PC-3 (cell line): ENCODE measurements around the gene SYCN. TPM values are rescaled to one million over a fixed set of nuclear protein-coding genes. Genes with fewer than 3 reads are reported as not detected.

Experiments used
- ATAC-seq: fragments of 200-7000 bp; cut with Tn5 transposase; 2 replicates; pipeline ENCODE4 v1.9.1; 2020; ENCODE audit warnings: mild to moderate bottlenecking, moderate library complexity
- BruUV-seq: library from RNA; stranded (reverse); fragments of 400-500 nt; replicated peaks from 2 replicates; lab custom pipeline; 2021; lab: Mats Ljungman, UMichigan
- CTCF ChIA-PET: fragments of 300-600 bp; sonication (Branson Sonifier 250); formaldehyde crosslinking; loops from one replicate; lab custom pipeline; 2022; ENCODE audit warnings: antibody characterized with exemption; lab: Charles Lee
- POLR2A ChIA-PET: fragments of 300-600 bp; sonication (Branson Sonifier 250); formaldehyde crosslinking; loops from one replicate; lab custom pipeline; 2022; ENCODE audit warnings: antibody characterized with exemption; ENCODE audit not compliant: unreplicated experiment; lab: Charles Lee
- DNase-seq: peaks from one replicate; pipeline ENCODE4 v3.0.0-alpha.2; 2015
- H2AFZ ChIP-seq: fragments of 300-600 bp; sonication (generic); 2 replicates; pipeline ENCODE4 v1.6.0; 2016; ENCODE audit warnings: antibody characterized with exemption, low read length
- H3F3A ChIP-seq: fragments of 300-600 bp; sonication (generic); one replicate; pipeline ENCODE4 v1.6.0; 2017; ENCODE audit warnings: antibody characterized with exemption, low read length, control low read depth, mild to moderate bottlenecking; ENCODE audit not compliant: unreplicated experiment
- H3K27ac ChIP-seq: fragments of 300-600 bp; sonication (generic); 2 replicates; pipeline ENCODE4 v1.5.1; 2016; ENCODE audit warnings: mild to moderate bottlenecking, low read length
- H3K27me3 ChIP-seq: fragments of 300-600 bp; sonication (generic); 2 replicates; pipeline ENCODE4 v1.6.1; 2016; ENCODE audit warnings: low read length, mixed read lengths
- H3K36me3 ChIP-seq: fragments of 300-600 bp; sonication (generic); 2 replicates; pipeline ENCODE4 v1.6.1; 2016; ENCODE audit warnings: low read depth, mixed run types, low read length, mixed read lengths
- H3K4me1 ChIP-seq: fragments of 300-600 bp; sonication (generic); 2 replicates; pipeline ENCODE4 v1.5.1; 2016; ENCODE audit warnings: low read length; ENCODE audit not compliant: insufficient read depth
- H3K4me2 ChIP-seq: fragments of 300-600 bp; sonication (generic); 2 replicates; pipeline ENCODE4 v1.6.0; 2016; ENCODE audit warnings: low read length
- H3K4me3 ChIP-seq: fragments of 300-600 bp; sonication (generic); 2 replicates; pipeline ENCODE4 v1.5.1; 2016; ENCODE audit warnings: mild to moderate bottlenecking, low read length, mixed read lengths
- H3K79me2 ChIP-seq: fragments of 300-600 bp; sonication (generic); 2 replicates; pipeline ENCODE4 v1.6.1; 2017; ENCODE audit warnings: low read length, mixed read lengths
- H3K9ac ChIP-seq: fragments of 300-600 bp; sonication (generic); 2 replicates; pipeline ENCODE4 v1.6.0; 2016; ENCODE audit warnings: mild to moderate bottlenecking, low read length
- H3K9me2 ChIP-seq: fragments of 300-600 bp; sonication (generic); replicated peaks from 2 replicates; pipeline ENCODE4 v1.6.1; 2016; ENCODE audit warnings: mixed run types, low read length, mixed read lengths
- H3K9me3 ChIP-seq: fragments of 300-600 bp; sonication (generic); 2 replicates; pipeline ENCODE4 v1.6.1; 2016; ENCODE audit warnings: low read length, mixed read lengths
- H4K20me1 ChIP-seq: fragments of 300-600 bp; sonication (generic); 2 replicates; pipeline ENCODE4 v1.6.1; 2016; ENCODE audit warnings: low read length, mixed read lengths
- EZH2 ChIP-seq: fragments of 300-600 bp; sonication (generic); IDR thresholded peaks from one replicate; pipeline ENCODE4 v1.6.1; 2017; ENCODE audit warnings: antibody characterized with exemption, mild to moderate bottlenecking, low read length; ENCODE audit not compliant: unreplicated experiment
- EZH2phosphoT487 ChIP-seq: fragments of 300-600 bp; sonication (generic); IDR thresholded peaks from 2 replicates; pipeline ENCODE4 v1.6.1; 2018; ENCODE audit warnings: mild to moderate bottlenecking, antibody characterized with exemption, low read length, borderline replicate concordance
- intact Hi-C: fragments of 100-400 bp; cut with micrococcal nuclease; formaldehyde crosslinking; loops from 2 replicates; pipeline ENCODE4 v1.9.0; 2023
- total RNA-seq: library from RNA; depleted of rRNA; stranded (reverse); fragments of >200 nt; gene quantifications from 2 replicates; pipeline ENCODE4 v1.2.3, GENCODE V29; 2014
- TF ChIP-seq, protein P1 (sequence below): fragments of 300-600 bp; sonication (generic); conservative IDR thresholded peaks from 2 replicates; pipeline ENCODE4 v1.5.1; 2017; ENCODE audit warnings: antibody characterized with exemption, low read depth, mild to moderate bottlenecking, low read length

The SYCN gene
- total RNA-seq, 1 experiment from 2014 or later = not detected

DNA sequence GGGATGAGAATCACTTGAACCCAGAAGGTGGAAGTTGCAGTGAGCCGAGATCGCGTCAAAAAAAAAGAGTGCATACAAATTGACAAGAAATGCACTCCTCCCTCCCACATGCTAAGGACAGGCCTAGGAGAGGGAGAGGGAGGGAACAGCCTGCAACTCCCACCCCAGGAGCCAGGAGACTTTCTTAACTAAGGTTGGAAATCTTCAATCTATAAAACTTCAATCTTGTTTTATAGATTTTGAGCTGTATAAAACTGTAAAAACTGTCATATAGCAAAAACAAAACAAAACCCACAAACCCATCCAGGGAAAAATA, 1.3 kb upstream of the SYCN start:
- no peaks in the 10 kb centered on the region for H3K27me3 ChIP-seq
- no peaks in the 10 kb centered on the region for H3F3A ChIP-seq
- TF ChIP-seq, protein P1, sequence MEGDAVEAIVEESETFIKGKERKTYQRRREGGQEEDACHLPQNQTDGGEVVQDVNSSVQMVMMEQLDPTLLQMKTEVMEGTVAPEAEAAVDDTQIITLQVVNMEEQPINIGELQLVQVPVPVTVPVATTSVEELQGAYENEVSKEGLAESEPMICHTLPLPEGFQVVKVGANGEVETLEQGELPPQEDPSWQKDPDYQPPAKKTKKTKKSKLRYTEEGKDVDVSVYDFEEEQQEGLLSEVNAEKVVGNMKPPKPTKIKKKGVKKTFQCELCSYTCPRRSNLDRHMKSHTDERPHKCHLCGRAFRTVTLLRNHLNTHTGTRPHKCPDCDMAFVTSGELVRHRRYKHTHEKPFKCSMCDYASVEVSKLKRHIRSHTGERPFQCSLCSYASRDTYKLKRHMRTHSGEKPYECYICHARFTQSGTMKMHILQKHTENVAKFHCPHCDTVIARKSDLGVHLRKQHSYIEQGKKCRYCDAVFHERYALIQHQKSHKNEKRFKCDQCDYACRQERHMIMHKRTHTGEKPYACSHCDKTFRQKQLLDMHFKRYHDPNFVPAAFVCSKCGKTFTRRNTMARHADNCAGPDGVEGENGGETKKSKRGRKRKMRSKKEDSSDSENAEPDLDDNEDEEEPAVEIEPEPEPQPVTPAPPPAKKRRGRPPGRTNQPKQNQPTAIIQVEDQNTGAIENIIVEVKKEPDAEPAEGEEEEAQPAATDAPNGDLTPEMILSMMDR = no peak
- TF ChIP-seq EZH2phosphoT487 = no peak
- no peak for TF ChIP-seq EZH2
- no peak overlapping the region for H3K9ac ChIP-seq
- no peaks in the 10 kb centered on the region for H4K20me1 ChIP-seq
- no peak overlapping the region for H3K4me3 ChIP-seq
- POLR2A ChIA-PET = no interaction called here
- H3K9me2 ChIP-seq = no peaks in the 10 kb centered on the region
- CTCF ChIA-PET = no interaction called here
- H3K4me2 ChIP-seq = no peak overlapping the region
- intact Hi-C loops = no loop called here
- no peaks in the 10 kb centered on the region for H3K9me3 ChIP-seq
- no TSS peak for BruUV-seq
- no peak for ATAC-seq
- H2AFZ ChIP-seq = no peak overlapping the region
- no peaks in the 10 kb centered on the region for H3K4me1 ChIP-seq
- DNase-seq = no peak
- H3K27ac ChIP-seq = no peak overlapping the region
- no peaks in the 10 kb centered on the region for H3K79me2 ChIP-seq
- H3K36me3 ChIP-seq = no peaks in the 10 kb centered on the region

DNA sequence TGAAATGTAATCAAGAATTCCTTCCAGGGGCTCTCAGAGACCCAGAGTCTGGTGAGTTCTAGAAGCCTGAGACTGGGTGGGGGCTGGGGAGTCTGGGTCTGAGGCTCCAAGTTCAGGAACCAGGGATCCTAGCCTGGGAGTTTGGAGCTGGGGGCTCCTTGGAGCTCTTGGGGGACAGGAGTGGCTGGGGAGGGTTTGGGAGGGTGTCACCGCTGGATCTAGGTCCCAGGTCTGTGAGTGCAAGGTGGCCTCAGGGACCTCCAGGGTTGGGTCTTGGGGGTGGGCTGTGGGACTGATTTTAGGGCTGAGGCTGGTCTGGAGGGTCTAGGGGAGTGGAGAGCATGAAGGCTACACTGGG, 1.1 kb downstream of the SYCN start:
- intact Hi-C loops = no loop called here
- Histone ChIP-seq H3K9me3 (no peaks in the 10 kb centered on the region), H3K4me3 (no peak overlapping the region), H3K36me3 (no peaks in the 10 kb centered on the region), H3K4me1 (peaks cover 3% of the 10 kb centered on the region; the same call in 1 of the 2 replicates), H3K27me3 (no peaks in the 10 kb centered on the region), H3K4me2 (no peak overlapping the region), H2AFZ (no peak overlapping the region), H3F3A (no peaks in the 10 kb centered on the region), H3K27ac (no peak overlapping the region), H4K20me1 (no peaks in the 10 kb centered on the region), H3K79me2 (no peaks in the 10 kb centered on the region), H3K9ac (no peak overlapping the region), H3K9me2 (no peaks in the 10 kb centered on the region)
- ChIA-PET CTCF (no interaction called here), POLR2A (no interaction called here)
- BruUV-seq = no TSS peak
- TF ChIP-seq, protein P1 = no peak
- no peak for TF ChIP-seq EZH2phosphoT487
- TF ChIP-seq EZH2 = no peak
- no peak for DNase-seq
- no peak for ATAC-seq

DNA sequence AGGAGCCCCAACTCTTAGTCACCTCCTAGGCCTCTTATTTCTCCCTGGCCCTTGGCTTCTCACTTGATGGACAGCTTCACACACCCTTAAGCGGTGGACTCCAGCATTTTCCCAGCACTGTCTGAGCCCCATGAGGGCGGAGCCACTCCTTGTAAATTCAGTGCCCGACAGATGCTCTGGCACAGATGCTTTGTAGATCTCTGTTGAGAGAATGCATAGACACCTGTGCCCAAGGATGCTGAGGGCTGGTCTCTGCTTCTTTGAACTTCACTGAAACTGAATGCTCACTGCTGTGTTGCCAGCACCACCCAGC, 3.3 kb downstream of the SYCN start:
- Histone ChIP-seq H3K27ac (no peak overlapping the region), H2AFZ (no peak overlapping the region), H3K4me3 (no peak overlapping the region), H4K20me1 (no peaks in the 10 kb centered on the region), H3K9me2 (no peaks in the 10 kb centered on the region), H3K4me2 (no peak overlapping the region), H3K9ac (no peak overlapping the region), H3K4me1 (peaks cover 19% of the 10 kb centered on the region), H3K79me2 (no peaks in the 10 kb centered on the region), H3K9me3 (no peaks in the 10 kb centered on the region), H3K27me3 (no peaks in the 10 kb centered on the region), H3K36me3 (no peaks in the 10 kb centered on the region), H3F3A (no peaks in the 10 kb centered on the region)
- intact Hi-C loops = no loop called here
- TF ChIP-seq, protein P1 = no peak
- TF ChIP-seq EZH2 (no peak), EZH2phosphoT487 (no peak)
- ATAC-seq (no peak), DNase-seq (no peak)
- no TSS peak for BruUV-seq
- CTCF ChIA-PET = no interaction called here
- POLR2A ChIA-PET = no interaction called here
